ENCODE results near the gene SLC40A1.

The SLC40A1 gene

DNA sequence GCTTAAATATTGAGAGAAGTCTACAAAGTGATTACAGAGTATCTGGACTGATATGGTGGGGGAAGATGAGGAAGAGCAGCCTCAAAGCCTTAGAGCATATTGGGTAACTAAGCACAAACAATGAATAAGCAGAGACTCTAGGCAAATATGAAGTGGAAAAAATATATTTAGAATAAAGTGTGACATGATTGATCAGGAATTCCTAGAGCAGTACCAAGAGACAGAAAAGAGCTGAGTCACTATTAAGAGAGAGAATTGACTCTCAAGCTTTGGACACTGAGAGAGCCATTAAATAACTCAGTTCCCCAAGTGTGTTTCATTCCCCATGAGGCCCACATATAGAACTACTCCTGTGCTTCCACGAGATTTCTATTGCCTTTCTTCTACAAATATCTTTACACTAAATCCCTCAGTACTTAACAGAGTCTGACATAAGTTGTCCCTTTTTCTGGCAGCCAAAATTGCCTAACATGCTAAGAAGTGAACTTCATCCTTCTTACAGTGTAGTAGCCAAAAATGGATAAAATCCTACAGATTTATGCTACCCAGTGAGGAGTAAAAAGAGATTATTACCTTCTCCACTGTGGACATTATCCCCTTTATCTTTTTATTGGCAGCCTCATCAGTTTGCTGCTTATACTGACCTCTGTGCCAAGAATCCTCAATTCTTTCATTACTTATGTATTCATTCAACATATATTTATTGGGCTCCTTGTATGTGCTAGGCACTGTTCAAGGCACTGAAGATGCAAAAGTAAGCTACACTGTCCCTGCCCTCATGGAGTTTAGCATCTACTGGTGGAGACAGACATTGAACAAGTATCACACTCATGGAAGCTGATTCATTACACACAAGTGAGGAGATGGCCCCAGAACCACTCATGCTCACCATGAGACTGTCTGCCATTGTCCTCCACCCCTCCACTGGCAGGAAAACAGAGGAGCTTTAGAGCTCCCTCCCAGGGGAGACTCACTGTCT lies 45.4 kb downstream of the SLC40A1 start:
- no peak for DNase-seq

DNA sequence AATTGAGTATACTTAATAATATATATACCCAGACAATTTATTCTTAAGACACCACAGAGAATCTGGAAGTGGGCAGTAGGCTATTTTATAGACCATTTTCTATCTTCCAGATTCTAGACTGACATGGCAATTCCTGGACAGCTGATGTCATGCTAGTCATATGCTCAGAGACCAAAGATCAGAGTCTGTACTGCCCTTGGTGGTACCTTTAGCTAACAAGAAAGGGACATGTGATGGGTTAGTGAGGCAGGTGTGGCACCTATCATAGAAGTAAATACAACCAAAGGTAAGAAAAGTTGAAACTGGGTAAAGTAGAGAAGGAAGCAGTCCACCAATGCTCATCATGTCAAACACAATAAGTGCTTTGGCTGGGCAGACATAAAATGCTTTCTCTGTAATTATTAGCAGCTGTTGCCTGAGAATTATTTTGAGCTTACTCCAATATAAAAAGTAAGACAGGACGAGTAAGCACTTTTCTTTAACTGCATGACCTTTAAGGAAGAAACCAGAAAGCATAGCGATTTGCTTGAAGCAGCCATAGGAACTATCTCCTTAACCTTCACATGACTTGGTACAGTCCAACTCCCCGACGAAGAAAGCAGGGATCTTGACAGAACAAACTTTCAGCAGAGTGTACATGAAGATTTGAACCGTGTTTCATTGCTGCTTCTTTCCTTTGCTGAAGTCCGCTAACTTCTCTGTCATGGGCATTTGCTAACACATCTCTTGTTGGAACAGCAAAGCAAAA lies 47.1 kb downstream of the SLC40A1 start:
- no peak for DNase-seq

DNA sequence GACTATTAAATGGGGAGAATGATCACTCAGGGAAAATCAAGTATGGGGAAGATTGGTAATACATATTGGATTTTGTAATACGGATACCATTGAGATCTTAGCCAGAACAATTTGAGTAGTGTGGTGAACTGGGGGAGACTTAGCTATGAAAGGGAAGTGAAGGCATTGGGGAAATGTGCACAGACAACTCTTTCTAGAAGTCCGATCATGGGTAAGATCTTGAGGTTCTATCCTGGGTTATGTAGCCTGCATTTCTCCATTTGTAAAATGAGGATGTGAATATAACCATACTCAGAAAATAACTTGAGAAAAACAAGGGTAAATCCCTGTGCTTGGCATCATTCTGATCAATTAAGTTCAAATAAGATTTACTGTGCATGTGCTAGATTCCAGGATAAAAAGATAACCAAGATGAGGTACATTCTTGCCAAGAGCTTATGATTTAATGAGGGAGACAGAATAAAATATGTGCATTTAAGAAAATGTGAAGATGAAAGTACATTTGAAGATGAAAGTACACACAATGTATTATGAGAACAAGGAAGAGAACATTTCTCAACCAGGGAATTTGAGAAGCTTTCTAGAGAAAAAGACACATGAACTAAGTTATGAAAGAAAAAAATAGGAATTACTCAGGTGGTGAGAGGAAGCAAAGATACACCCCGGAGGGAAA lies 49.5 kb downstream of the SLC40A1 start:
- no peak for DNase-seq

DNA sequence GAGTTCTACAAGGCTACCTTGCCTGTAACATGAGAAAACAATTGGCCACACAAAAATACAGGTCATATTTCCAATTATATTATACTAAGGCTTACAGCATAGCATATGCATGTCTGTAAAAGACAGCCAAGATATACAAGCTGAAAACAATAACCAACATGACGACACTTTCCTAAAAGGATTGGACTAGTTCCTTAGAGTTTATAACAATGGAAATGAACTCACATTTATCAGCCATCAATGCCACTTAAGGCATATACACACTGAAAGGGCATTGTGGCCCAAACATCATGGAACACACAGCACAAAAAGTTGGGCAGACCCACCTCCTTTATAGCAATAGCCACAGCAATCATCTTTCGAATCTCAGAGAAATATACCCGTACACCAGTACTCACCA lies 52.0 kb downstream of the SLC40A1 start:
- no peak for DNase-seq

DNA sequence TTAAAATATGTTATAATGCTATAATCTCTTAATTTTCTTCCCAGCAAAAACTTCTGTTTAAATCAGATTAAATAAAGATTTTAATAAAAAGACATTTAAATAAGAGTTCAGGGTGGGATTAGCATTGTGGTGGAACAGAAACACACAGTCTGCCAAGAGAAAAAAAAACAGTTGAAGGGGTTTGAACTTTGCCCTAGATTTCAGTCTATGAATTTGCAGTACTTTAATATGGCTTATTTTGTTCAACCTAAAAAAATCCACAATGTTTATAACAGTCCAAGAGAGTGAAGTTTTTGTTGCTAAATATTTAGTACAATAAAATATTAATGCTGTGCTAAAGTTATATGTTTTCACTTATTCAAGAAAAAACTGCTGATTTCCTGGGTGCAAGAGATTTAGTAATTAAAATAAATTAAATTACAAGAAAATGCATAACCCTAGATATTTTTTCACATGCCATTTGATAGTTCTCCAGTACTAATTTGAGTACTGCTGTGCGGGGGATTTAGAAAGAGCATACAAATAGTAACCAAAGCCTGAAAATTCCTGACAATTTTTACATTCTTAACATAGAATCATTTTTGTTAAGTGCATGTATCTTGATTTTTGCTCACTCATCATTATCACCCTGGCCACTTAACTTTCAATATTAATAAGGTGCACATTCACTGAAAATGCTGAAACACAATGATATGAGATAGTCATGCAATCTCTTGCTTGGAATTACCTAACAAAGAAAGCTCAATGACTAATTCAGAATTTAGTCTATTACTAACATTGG lies 52.6 kb downstream of the SLC40A1 start:
- no peak for DNase-seq

DNA sequence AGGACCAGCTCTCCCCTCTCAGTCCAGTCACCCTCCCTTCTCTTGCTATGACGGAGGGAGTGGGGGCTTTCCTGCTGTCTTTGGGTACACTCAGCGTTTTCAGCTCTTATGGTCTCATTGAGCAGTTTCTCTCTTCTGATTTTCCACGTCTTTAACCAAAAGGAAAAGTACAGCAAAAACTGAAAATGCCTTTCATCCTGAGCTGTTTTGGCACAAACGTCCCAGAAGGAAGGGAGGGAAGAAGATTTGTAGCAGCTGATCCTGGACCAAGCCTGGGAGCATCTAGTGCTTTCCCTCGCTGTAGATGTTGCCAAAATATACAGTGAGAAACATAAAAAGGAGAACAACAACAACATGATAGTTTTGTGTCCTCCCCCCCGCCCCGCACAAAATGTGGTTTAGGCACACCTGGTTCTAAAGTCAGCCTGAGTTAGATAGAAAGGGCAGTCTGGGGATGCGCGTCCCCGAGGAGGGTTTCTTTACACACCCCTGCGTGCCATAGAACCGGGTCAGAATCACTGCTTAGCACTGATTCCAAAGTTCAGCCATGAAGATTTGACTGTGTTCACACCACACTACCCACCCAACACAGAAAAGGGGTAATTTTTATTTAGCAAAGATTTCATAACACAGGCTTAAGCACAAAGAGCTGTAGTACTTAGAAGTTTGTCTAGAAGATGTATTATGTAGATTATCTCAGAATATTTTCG lies 53.4 kb downstream of the SLC40A1 start:
- DNase-seq = no peak

DNA sequence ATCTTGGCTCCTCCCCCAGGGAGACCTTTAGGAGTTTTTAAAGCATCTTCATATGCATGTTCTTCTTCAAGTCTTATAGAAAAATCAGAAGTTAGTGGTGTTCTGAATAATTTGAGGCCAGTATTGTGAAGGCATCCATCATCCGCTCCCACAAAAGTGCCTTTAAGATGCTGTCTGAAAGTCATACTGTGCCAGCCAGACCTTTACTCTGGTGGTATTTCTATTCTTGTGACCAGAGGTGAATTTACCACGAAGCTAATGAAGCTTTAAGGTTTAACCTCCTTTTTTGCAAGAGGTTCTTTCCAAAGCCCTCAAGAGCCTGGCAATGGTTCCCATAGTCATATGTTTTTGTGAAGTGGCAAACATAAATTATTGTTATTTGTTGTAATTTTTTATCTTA lies 54.3 kb downstream of the SLC40A1 start:
- no peak for DNase-seq

DNA sequence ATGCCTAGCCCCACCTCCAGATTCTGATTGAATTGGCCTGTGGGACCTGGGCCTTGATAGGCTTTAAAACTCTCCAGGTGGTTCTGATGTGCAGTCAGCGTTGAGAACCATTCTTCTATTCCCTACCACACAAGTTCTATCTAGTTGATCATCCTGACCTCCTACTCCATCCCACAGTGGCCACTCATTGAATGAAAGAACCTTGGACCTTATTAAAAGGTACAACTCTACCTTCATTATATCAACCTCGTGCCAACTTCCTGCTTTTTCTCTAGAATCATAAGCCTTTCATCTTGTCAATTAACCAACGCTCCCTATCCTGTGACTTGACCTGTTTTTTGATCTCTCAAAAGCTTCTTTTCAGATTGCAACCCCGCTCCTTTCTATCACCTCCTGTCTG lies 55.8 kb downstream of the SLC40A1 start:
- no peak for DNase-seq

DNA sequence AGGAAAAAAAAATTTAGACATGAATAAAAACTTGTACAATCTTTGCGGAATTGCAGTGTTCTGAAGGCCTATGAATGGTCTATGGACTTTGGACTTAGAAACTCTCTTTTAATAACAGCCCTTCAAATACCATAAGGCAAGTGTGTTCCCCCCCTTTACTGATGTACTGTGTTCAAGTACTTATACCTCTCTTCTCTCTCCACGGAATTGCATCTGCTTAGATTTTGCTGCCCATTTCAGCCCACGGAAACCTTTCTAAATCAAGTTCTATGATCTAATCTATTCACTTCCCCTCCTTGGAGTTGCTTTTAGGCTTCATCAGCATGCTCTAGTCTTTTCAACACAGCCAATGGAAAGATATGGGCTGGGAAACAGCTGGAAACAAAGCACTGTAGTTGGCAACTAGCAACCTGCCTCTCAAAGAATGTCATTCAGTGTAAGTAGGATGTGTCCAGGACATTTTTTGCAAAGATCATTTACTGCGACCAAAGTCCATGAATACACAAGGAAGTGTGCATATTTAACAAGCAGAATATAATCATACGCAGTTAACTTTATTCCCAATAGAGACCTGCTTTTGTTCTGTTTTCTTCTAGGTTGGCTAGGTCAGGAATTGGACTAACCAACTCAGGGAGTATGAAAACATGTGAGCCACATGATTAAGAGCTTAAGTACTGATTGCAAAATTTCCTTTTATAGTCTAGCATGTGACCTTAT lies 58.0 kb downstream of the SLC40A1 start:
- no peak for DNase-seq

DNA sequence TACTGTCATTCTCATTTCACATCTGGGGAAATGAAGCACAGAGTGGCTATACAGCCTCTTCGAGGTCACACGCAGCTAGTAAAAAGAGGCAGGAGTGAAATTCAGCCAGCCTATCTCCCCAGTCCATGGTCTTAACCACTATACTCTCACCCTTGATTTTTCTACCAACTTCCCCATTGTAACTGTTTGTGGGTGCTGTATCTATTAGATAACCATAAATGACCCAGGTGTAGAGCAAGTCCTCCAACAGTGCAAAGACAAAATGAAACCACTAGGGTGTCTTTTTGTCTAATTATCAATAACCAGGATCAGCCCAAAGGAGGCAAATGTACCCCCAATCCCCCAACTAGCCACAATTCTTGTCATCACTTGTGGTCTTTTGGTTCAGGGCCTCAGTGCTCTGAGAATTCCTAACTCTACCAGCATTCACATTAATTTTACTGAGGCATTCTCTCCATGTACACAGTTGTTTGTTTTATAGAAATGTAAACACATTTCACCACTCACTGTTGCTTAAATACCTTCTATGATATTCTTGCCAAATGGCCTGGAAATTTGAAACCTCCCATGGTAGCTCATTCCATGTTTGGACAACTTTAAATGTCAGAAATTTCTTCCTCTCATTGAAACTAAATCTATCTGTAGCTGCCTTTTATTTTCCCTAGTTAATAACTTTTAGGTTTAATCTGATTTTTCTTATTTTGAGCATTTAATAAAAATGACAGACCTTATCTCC lies 58.7 kb downstream of the SLC40A1 start:
- no peak for DNase-seq

DNA sequence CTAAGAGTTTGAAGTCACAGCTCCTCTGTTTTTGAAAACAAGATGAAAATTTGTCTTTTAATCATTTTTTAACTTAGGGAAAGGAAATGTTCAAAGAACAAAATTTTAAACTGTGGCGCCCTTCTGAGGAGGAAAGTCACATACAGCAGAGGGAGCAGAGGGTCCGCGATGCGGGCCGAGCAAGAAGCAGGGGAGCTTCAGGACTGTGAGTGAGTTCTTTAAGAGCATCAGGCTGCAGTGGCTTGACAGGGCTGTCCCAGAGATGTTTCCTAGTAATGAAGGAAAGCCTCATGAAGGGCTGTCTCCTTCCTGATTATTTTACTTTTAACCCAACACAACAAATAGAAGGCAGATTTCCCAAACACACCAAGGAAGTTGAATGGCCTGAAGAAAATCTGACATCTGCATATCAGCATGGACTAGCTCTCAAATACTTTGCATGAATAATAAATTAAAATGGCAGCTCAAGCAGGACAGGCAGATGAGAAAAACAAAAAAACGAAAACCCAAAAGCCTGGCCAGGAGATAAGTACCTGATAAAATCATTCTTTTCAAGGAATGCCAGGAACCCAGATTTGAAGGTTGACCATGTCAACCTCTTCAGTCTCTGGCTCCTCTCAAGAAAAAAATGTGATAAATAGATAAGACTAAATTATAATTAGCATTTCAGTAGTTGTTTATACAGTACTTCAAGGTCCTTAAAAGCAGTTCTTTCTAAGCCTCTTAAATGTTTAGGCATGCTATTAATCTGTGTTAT lies 60.8 kb downstream of the SLC40A1 start:
- DNase-seq = no peak

DNA sequence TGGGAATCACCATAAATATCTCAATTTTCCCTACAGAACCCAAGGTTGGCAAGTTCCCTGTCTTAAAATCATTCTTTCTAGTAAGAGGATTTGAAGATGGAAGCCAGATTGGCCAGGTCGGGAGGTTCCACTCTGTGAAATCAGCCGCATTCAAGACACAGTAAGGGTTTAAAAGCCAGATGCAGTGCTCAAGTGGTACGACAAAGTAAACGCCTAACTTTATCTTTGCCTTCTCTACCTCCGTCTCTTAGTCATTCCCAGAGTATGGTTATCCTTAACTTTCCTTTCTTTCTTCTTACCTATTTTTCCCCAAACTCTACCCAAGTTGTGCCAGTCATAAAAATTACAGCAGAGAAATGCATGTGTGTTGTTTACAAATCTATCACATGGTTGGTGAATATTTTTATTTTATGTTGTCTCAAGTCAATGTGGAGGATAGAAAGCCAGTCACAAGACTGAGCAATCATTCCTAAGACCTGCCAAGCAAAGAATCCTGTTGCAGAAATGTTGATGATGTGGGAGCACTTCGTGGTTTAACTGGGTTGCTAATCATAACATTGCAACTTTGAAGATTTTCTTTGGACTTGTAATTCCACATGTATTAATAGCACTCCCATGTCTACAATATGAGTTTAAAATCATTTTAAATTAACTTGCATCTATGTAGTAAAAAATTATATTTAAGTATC lies 62.6 kb downstream of the SLC40A1 start:
- no peak for DNase-seq

DNA sequence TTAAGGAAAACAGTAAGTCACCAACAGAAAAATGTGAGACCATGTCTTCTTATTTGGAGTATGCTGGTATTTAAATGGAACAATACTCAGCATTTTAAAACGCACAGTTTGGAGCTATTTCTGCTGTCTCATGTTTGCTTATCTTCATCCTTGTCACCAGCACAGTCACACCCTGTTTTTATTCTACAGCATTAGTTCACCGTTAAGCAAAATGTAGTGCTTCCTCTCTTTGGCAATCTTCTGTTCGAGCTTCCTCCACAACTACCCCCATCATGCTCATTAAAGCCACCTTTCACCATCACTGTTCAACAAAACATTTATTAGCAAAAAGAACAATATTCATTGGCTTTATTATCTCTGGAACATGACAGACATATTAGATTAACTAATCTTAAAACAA lies 64.0 kb downstream of the SLC40A1 start:
- peak; percentile 58 for DNase-seq

DNA sequence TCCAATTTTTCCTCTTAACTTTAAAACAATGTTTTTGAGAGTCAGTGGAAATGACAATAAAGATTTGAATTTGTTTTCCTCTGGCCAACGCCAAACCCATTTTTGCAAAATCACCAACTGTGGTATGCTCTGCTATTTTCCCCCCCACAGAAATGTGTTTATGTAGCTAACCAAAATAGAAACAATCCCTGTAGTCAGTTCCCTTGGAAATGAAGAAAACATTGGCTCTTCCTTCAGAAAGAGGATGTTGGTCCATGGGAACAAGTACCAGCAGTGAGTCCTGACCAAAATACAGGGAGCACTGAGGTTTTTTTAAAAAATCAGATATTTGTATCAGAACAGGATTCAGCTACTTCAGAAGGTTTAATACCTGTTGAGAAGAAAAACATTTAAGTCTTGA lies 65.3 kb downstream of the SLC40A1 start:
- no peak for DNase-seq

DNA sequence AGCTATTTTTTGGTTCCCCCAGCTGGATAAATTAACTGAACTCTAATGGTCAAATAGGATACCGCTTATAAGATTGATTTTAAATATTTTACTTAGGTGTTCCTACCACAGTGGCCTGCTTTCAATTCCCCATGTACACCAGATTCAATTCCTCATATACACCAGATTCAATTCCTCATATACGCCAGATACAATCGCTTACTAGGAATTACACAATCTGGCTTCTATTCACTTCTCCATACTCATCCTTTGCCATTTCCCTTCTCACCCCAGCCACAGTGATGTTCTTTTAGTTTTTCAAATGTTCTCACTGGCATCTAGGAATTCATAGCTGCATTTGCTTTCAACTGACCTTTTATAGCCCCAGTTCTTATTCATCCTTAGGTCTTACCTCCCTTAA lies 66.5 kb downstream of the SLC40A1 start:
- DNase-seq = peak; percentile 82

DNA sequence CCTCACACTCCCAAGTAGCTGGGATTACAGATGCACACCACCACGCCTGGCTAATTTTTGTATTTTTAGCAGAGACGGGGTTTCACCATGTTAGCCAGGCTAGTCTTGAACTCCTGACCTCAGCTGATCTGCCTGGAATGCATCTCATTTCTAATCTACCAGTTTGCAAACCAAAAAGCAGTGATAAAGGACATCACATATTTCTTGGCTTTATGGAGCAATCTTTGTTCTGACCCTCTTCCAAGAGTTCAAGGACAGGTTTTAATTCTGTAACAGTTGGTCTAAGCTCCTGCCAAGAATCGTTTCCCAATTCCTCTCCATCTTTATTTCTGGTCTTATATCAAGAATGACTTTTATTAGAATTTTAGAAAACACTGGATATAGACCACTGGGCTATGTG lies 67.7 kb downstream of the SLC40A1 start:
- DNase-seq = no peak

DNA sequence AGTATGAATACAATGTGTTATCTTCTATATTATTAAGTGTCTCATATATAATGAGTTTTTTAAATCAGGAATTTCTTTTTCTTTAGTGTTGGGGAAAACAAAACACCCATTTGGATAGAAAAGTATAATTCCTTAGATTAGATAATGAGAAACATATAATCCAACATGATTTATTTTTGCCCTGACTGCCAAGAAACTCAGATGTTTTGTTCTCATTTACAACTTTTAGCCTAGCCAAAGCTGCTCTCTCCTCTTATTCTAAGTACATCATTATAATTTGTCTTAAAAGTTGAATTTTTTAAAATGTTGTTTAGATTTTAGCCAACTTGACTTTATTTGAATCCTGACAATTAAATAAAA lies 68.6 kb downstream of the SLC40A1 start:
- no peak for DNase-seq

DNA sequence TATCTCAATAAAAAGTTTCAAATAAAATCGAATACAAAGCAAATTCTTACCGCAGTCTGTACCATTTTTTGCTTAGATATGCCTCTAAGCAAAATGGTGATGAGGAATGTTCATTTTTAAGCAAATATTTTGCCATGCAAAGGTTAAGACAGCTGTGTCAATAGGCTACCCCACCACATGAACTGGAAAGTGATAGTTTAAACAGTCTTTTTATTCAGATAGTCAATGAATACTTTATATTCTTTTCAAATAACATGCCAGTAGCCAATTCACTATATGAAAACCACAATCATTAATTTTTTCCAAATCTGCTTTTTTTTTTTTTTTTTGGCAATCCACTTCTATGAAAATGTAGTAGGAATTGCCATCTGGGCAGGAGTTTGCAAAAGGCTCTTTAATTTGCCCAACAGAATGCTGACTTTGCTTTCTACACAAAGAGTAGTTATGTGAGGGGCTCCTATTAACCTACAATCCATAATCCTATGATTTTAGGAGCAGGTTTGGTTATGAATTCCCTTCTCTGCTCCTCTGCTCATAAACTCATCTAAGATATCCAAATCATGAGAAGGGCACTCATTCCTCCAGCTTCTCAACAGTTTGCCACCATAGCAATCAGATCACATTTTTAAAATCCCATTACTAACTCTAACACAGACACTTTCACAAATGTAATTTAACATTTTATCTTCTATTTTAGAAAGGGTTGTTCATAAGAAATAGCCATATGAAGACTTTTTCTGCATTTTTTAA lies 69.2 kb downstream of the SLC40A1 start:
- no peak for DNase-seq
